Ishikawa (cell line): Measurements from ENCODE around the gene LRRC74A.
A peak's percentile ranks its signal among the peaks of the same experiment; 100 is the strongest.

Experiments
- CEBPB ChIP-seq: IDR thresholded peaks from 2 replicates; pipeline ENCODE4 v1.6.1; 2012
- CREB1 ChIP-seq: IDR thresholded peaks from 2 replicates; pipeline ENCODE4 v1.6.1; 2012; ENCODE audit warnings: low read depth
- EGR1 ChIP-seq: IDR thresholded peaks from 2 replicates; pipeline ENCODE4 v1.6.1; 2012
- EP300 ChIP-seq: IDR thresholded peaks from 2 replicates; pipeline ENCODE4 v1.6.1; 2012; ENCODE audit warnings: borderline replicate concordance
- FOXM1 ChIP-seq: IDR thresholded peaks from 2 replicates; pipeline ENCODE4 v1.6.1; 2012; ENCODE audit warnings: low read depth, borderline replicate concordance
- NFIC ChIP-seq: IDR thresholded peaks from 2 replicates; pipeline ENCODE4 v1.6.1; 2012
- RAD21 ChIP-seq: IDR thresholded peaks from 2 replicates; pipeline ENCODE4 v1.6.1; 2012; ENCODE audit warnings: low read depth
- TAF1 ChIP-seq: IDR thresholded peaks from 2 replicates; pipeline ENCODE4 v1.6.1; 2012; ENCODE audit warnings: low read depth, mild to moderate bottlenecking
- TCF12 ChIP-seq: IDR thresholded peaks from 2 replicates; pipeline ENCODE4 v1.6.1; 2012; ENCODE audit warnings: low read depth
- TEAD4 ChIP-seq: IDR thresholded peaks from 2 replicates; pipeline ENCODE4 v1.6.1; 2012
- USF1 ChIP-seq: IDR thresholded peaks from 2 replicates; pipeline ENCODE4 v1.6.1; 2012
- YY1 ChIP-seq: IDR thresholded peaks from 2 replicates; pipeline ENCODE4 v1.6.1; 2012; ENCODE audit warnings: low read depth
- ZBTB7A ChIP-seq: IDR thresholded peaks from 2 replicates; pipeline ENCODE4 v1.6.1; 2012; ENCODE audit warnings: low read depth
- TF ChIP-seq, protein P1 (sequence below): IDR thresholded peaks from 2 replicates; pipeline ENCODE4 v1.6.1; 2012
- TF ChIP-seq, protein P2 (sequence below): IDR thresholded peaks from 2 replicates; pipeline ENCODE4 v1.6.1; 2012; ENCODE audit warnings: low read depth, mild to moderate bottlenecking

The LRRC74A gene

GRCh38 chr14:76877871-76878270 is 51.7 kb downstream of the LRRC74A start:
- no peak for TF ChIP-seq TAF1
- no peak for TF ChIP-seq USF1

DNA sequence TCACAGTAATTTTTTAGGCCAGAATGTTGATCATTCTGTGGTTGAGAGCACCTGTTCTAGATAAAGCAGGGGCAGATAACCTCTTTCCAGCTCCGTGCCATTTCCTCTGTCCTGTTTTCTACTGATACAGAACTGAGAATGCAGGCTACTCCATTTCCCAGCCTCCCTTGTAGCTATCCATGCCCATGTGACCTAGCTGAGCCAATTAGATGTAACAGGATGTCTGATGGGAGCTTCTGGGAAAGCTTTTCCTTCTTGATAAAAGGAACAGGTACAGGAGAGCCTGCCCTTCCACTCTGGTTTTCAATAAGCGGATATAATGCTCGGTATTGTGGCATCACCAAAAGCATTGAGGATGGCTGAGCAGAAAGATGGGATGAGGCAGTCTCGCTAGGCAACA is 54.2 kb downstream of the LRRC74A start:
- TF ChIP-seq CREB1: no peak
- TF ChIP-seq USF1: peak; percentile 92

DNA sequence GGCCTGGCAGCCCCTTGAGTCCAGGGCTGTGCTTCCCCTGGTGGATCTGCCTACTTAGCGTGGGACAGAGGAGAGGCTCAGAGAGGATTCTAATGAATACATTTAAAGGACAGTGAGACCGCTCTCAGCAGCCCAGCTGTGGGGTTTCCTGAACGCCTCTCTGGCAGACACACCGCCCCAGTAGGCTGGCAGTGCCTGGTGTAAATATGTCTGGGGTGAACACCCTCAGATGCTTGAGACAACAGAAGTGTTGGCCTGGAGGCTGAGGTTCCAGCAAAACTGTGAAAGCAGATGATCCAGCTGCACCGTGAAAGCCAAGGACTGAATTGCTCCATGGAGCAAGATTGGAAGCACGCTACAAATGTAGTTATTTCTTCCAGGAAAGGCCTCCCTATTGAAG is 55.1 kb downstream of the LRRC74A start:
- TF ChIP-seq EP300: no peak
- no peak for TF ChIP-seq RAD21
- TF ChIP-seq TEAD4: no peak

DNA sequence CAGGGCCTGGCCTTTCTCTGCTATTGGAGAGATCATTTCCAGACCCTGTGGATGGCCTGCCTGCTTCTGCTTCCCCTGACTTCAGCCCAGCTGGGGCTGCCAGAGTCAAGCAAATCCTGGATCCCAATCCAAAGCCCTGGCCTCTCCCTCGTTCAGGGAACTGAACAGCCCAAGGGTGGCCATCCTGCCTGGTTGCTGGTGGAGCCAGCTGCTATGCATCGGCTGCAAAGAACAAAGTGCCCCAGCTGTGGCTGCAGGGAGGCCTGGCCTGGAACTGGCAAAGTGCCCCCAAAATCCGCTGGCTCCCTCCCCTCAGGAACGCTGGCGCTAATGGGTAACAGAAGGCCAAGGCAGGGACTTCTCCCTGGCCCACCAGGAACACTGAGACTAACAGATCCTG is 56.4 kb downstream of the LRRC74A start:
- TF ChIP-seq CEBPB (no peak), FOXM1 (no peak), TEAD4 (no peak), USF1 (no peak), YY1 (no peak), EP300 (no peak), RAD21 (no peak), TCF12 (no peak), TAF1 (no peak), NFIC (no peak), CREB1 (no peak), ZBTB7A (no peak)
- TF ChIP-seq, protein P1, sequence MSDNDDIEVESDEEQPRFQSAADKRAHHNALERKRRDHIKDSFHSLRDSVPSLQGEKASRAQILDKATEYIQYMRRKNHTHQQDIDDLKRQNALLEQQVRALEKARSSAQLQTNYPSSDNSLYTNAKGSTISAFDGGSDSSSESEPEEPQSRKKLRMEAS: no peak
- TF ChIP-seq, protein P2, sequence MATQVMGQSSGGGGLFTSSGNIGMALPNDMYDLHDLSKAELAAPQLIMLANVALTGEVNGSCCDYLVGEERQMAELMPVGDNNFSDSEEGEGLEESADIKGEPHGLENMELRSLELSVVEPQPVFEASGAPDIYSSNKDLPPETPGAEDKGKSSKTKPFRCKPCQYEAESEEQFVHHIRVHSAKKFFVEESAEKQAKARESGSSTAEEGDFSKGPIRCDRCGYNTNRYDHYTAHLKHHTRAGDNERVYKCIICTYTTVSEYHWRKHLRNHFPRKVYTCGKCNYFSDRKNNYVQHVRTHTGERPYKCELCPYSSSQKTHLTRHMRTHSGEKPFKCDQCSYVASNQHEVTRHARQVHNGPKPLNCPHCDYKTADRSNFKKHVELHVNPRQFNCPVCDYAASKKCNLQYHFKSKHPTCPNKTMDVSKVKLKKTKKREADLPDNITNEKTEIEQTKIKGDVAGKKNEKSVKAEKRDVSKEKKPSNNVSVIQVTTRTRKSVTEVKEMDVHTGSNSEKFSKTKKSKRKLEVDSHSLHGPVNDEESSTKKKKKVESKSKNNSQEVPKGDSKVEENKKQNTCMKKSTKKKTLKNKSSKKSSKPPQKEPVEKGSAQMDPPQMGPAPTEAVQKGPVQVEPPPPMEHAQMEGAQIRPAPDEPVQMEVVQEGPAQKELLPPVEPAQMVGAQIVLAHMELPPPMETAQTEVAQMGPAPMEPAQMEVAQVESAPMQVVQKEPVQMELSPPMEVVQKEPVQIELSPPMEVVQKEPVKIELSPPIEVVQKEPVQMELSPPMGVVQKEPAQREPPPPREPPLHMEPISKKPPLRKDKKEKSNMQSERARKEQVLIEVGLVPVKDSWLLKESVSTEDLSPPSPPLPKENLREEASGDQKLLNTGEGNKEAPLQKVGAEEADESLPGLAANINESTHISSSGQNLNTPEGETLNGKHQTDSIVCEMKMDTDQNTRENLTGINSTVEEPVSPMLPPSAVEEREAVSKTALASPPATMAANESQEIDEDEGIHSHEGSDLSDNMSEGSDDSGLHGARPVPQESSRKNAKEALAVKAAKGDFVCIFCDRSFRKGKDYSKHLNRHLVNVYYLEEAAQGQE: no peak

DNA sequence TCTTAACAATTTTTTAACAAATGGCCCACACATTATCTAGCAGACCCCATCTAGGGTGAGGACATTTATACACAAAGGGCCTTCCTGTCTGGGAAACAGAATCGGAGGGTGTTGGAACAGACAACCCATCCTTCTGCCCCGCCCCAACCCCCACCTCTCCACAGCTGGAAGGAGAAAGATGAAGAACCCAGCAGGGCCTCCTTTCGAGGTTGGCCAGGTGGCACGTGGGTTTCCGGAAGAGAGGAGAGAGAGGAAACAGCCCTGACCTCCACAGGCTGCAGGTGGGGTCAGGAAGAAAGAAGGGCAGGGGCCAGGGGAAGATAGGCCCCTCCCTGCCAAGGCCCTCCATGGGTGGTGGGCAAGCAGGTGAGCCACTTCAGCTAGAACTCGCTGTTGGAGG is 57.2 kb downstream of the LRRC74A start:
- no peak for TF ChIP-seq TCF12
- TF ChIP-seq TEAD4: no peak
- no peak for TF ChIP-seq EP300
- no peak for TF ChIP-seq YY1
- no peak for TF ChIP-seq USF1
- TF ChIP-seq RAD21: no peak
- no peak for TF ChIP-seq CEBPB
- no peak for TF ChIP-seq CREB1
- TF ChIP-seq, protein P1: no peak
- TF ChIP-seq TAF1: no peak
- TF ChIP-seq, protein P2: no peak
- no peak for TF ChIP-seq FOXM1
- no peak for TF ChIP-seq EGR1
- TF ChIP-seq NFIC: no peak
- no peak for TF ChIP-seq ZBTB7A

- TF ChIP-seq RAD21: no peak
- no peak for TF ChIP-seq EP300
Observed at GRCh38 chr14:76884394-76884793, 58.2 kb downstream of the LRRC74A start.

DNA sequence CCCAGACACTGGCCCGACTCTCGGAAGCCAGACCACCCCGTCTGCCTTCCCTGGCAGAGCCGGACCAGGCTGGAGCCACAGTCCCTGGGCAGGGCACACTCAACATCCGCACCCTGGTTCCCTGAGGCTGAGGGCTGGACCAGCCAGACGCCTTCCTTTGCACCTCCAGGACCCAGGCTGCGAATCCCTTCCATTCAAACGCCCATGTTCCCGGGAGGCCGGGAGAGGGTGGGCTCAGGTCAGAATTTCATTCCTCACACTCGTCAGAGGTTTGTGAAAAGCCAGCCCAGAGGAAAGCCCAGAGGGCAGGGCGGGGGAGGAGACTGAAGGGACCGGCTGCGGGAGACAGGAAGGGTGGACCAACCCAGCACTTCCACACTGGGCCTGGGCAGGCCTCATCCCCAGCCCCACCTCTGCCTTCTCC is 58.7 kb downstream of the LRRC74A start:
- TF ChIP-seq CEBPB: no peak
- no peak for TF ChIP-seq NFIC
- TF ChIP-seq RAD21: no peak
- no peak for TF ChIP-seq USF1
- no peak for TF ChIP-seq YY1
- no peak for TF ChIP-seq TAF1
- no peak for TF ChIP-seq CREB1
- TF ChIP-seq EP300: no peak
- TF ChIP-seq, protein P2: no peak
